ENCODE results near the gene PPP2R1B.

DNA sequence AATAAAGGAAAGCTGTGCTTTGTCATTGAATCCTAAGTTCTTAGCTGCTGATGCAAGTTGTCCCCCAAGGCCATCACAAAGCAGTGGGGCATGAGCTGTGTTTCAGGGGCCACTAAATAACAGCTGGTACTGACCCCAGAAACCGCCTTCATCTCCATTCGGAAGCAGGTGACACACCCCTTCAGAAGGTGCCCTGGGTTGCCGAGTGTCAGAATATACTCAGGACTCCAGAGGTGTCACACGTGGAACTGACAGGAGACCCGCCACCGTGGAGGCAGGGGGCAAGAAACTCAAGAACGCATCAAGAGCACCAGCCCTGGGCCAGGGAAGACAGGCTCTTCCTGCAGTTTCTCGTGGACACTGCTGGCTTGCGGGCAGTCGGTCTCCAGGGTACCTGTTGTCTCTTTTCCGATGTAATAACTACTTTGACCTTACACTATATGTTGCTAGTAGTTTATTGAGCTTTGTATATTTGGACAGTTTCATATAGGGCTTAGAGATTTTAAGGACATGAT, 41.5 kb downstream of the PPP2R1B start:
- TF ChIP-seq, protein P1, sequence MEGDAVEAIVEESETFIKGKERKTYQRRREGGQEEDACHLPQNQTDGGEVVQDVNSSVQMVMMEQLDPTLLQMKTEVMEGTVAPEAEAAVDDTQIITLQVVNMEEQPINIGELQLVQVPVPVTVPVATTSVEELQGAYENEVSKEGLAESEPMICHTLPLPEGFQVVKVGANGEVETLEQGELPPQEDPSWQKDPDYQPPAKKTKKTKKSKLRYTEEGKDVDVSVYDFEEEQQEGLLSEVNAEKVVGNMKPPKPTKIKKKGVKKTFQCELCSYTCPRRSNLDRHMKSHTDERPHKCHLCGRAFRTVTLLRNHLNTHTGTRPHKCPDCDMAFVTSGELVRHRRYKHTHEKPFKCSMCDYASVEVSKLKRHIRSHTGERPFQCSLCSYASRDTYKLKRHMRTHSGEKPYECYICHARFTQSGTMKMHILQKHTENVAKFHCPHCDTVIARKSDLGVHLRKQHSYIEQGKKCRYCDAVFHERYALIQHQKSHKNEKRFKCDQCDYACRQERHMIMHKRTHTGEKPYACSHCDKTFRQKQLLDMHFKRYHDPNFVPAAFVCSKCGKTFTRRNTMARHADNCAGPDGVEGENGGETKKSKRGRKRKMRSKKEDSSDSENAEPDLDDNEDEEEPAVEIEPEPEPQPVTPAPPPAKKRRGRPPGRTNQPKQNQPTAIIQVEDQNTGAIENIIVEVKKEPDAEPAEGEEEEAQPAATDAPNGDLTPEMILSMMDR (IDR thresholded peaks at IDR 0.05): no peak
- TF ChIP-seq KDM1A (IDR thresholded peaks at IDR 0.05; ENCODE audit: low read depth) (no peak), CHD4 (IDR thresholded peaks at IDR 0.05; ENCODE audit: borderline replicate concordance) (no peak), POLR2AphosphoS2 (conservative IDR thresholded peaks at IDR 0.05; ENCODE audit: low read length) (no peak), POLR2A (IDR thresholded peaks at IDR 0.05; ENCODE audit: low read length) (no peak), JUN (IDR thresholded peaks at IDR 0.05) (no peak), TFCP2L1 (CRISPR knock-in tag; IDR thresholded peaks at IDR 0.05) (no peak)
- TF ChIP-seq, protein P2, sequence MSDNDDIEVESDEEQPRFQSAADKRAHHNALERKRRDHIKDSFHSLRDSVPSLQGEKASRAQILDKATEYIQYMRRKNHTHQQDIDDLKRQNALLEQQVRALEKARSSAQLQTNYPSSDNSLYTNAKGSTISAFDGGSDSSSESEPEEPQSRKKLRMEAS (IDR thresholded peaks at IDR 0.05): no peak
- TF ChIP-seq, protein P3, sequence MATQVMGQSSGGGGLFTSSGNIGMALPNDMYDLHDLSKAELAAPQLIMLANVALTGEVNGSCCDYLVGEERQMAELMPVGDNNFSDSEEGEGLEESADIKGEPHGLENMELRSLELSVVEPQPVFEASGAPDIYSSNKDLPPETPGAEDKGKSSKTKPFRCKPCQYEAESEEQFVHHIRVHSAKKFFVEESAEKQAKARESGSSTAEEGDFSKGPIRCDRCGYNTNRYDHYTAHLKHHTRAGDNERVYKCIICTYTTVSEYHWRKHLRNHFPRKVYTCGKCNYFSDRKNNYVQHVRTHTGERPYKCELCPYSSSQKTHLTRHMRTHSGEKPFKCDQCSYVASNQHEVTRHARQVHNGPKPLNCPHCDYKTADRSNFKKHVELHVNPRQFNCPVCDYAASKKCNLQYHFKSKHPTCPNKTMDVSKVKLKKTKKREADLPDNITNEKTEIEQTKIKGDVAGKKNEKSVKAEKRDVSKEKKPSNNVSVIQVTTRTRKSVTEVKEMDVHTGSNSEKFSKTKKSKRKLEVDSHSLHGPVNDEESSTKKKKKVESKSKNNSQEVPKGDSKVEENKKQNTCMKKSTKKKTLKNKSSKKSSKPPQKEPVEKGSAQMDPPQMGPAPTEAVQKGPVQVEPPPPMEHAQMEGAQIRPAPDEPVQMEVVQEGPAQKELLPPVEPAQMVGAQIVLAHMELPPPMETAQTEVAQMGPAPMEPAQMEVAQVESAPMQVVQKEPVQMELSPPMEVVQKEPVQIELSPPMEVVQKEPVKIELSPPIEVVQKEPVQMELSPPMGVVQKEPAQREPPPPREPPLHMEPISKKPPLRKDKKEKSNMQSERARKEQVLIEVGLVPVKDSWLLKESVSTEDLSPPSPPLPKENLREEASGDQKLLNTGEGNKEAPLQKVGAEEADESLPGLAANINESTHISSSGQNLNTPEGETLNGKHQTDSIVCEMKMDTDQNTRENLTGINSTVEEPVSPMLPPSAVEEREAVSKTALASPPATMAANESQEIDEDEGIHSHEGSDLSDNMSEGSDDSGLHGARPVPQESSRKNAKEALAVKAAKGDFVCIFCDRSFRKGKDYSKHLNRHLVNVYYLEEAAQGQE (IDR thresholded peaks at IDR 0.05): no peak
- TF ChIP-seq, protein P4, sequence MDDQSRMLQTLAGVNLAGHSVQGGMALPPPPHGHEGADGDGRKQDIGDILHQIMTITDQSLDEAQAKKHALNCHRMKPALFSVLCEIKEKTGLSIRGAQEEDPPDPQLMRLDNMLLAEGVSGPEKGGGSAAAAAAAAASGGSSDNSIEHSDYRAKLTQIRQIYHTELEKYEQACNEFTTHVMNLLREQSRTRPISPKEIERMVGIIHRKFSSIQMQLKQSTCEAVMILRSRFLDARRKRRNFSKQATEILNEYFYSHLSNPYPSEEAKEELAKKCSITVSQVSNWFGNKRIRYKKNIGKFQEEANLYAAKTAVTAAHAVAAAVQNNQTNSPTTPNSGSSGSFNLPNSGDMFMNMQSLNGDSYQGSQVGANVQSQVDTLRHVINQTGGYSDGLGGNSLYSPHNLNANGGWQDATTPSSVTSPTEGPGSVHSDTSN (IDR thresholded peaks at IDR 0.05): no peak

Data from A549 (cell line).